NB4 (cell line): Measurements from ENCODE around the gene ABCA4.
"Not testable (repeated sequence)": the region's sequence is repeated elsewhere in the genome, so short reads cannot be mapped to it uniquely, and the experiment has no call there.

Experiments used
- DNase-seq: peaks from one replicate; pipeline ENCODE4 v3.0.0; 2010; ENCODE audit warnings: low read depth
- H3K4me3 ChIP-seq: one replicate; pipeline ENCODE4 v1.5.1; 2011; ENCODE audit warnings: mild to moderate bottlenecking, low read depth, low read length, moderate library complexity
- MAX ChIP-seq: IDR thresholded peaks from 2 replicates; pipeline ENCODE4 v1.6.1; 2011; ENCODE audit warnings: low read depth, low read length
- MYC ChIP-seq: IDR thresholded peaks from 2 replicates; pipeline ENCODE4 v1.6.1; 2011; ENCODE audit warnings: low read depth, low read length
- POLR2A ChIP-seq: IDR thresholded peaks from 2 replicates; pipeline ENCODE4 v1.6.1; 2011; ENCODE audit warnings: mild to moderate bottlenecking; ENCODE audit not compliant: insufficient read length; ENCODE audit errors: extremely low read depth
- TF ChIP-seq, protein P1 (sequence below): IDR thresholded peaks from one replicate; pipeline ENCODE4 v1.5.1; 2012; ENCODE audit warnings: low read depth, low read length

Gene ABCA4

GRCh38 chr1:94120991-94121390 lies at the start of gene ABCA4:
Gene ABCA4, minus strand, starts transcription at chr1:94121148. Its CDS starts 103 bp downstream, at chr1:94121045.
- no peak within 1 kb of the TSS for H3K4me3 ChIP-seq
- TF ChIP-seq POLR2A: no peak
- TF ChIP-seq, protein P1, sequence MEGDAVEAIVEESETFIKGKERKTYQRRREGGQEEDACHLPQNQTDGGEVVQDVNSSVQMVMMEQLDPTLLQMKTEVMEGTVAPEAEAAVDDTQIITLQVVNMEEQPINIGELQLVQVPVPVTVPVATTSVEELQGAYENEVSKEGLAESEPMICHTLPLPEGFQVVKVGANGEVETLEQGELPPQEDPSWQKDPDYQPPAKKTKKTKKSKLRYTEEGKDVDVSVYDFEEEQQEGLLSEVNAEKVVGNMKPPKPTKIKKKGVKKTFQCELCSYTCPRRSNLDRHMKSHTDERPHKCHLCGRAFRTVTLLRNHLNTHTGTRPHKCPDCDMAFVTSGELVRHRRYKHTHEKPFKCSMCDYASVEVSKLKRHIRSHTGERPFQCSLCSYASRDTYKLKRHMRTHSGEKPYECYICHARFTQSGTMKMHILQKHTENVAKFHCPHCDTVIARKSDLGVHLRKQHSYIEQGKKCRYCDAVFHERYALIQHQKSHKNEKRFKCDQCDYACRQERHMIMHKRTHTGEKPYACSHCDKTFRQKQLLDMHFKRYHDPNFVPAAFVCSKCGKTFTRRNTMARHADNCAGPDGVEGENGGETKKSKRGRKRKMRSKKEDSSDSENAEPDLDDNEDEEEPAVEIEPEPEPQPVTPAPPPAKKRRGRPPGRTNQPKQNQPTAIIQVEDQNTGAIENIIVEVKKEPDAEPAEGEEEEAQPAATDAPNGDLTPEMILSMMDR: no peak
- no peak for TF ChIP-seq MAX
- TF ChIP-seq MYC: no peak
- no peak for DNase-seq

DNA sequence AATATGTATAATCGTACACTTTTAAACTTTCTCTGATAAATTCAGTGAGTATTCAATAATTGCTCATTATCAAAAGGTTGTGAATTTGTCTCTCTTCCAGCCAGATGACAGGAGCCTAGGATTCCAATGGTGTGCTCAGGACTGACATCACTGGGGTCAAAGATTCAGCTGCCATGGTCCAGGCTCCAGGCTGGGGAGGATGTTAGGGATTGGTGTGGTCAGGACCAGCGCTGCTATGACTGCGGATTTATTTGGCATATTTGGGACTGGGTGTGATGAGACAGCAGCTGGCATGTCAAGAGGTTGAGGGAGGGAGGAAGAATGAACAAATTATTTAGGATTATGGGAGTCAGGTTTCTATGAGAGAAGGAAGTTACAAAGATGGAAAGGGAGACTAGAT lies 48.2 kb upstream of the ABCA4 start:
- DNase-seq: no peak
- no peak overlapping the region for H3K4me3 ChIP-seq
- TF ChIP-seq MAX (no peak), MYC (no peak), POLR2A (no peak)
- TF ChIP-seq, protein P1: no peak

DNA sequence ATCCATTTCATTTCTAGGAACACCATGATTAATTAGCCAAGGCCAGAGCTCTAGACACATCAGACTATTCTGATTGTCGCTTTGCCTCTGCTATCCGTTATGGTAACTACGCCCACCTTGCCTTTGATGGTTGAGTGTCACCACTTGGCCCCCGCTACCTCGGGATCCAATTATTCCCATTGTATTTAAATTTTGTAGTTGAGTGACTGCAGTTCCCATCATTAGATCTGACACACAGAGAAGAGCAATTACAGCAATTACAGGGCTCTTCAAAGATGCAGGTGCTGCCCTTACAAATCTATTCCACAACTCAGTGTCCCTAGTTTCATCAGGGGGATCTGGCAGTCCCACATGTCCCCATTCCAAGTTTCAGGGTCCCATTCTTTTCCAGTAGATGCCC lies 44.9 kb upstream of the ABCA4 start:
- no peak overlapping the region for H3K4me3 ChIP-seq
- no peak for DNase-seq
- TF ChIP-seq MAX (no peak), POLR2A (no peak), MYC (no peak)
- TF ChIP-seq, protein P1: no peak

DNA sequence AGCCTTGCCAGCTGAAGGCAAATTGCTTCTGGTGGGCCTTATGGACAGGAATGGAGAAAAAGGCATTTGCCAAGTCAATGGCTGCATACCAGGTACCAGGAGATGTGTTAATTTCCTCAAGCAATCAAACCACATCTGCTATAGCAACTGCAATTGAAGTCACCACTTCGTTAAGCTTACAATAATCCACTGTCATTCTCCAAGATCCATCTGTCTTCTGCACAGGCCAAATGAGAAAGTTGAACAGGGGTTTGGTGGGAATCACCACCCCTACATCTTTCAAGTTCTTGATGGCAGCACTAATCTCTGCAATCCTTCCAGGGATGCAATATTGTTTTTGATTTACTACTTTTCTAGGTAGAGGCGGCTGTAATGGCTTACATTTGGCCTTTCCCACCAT lies 43.9 kb upstream of the ABCA4 start:
- not testable (repeated sequence) for H3K4me3 ChIP-seq, DNase-seq

DNA sequence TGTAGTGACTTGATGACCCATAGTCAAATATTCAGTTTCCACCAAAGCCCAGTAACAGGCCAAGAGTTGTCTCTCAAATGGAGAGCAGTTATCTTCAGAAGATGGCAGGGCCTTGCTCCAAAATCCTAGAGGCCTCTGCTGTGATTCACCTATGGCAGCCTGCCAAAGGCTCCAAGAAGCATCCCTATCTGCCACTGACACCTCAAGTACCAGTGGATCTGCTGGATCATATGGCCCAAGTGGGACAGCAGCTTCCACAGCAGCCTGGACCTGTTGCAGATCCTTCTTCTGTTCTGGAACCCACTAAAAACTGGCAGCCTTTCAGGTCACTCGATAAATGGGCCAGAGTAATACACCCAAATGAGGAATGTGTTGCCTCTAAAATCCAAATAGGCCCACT lies 43.2 kb upstream of the ABCA4 start:
- not testable (repeated sequence) for H3K4me3 ChIP-seq, DNase-seq

- not testable (repeated sequence) for DNase-seq
These were observed 42.3 kb upstream of the ABCA4 start for GRCh38 chr1:94163249-94163648.

DNA sequence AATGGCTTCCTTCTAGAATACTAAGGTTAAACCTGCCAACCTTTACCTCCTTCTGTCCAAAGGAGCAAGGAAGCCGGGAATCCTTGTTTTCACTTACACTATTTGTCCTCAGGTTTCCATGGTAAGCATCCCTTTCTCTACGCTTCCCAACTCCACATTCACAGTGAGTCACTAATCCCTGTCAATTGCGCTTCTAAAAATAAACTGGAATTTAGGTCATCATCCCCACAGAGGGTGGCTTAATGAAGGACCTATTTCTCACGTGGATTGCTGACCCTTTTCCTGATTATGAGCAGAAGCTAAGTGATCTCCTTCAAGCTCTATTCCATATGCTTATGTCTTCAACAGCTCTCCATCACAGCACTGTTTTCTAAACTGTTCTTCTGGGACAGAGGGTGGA lies 39.9 kb upstream of the ABCA4 start:
- TF ChIP-seq MYC: no peak
- TF ChIP-seq POLR2A: no peak
- no peak for TF ChIP-seq MAX
- TF ChIP-seq, protein P1: no peak
- H3K4me3 ChIP-seq: no peak overlapping the region
- no peak for DNase-seq

More at GRCh38 chr1:94163249-94163648, 42.3 kb upstream of the ABCA4 start:
- H3K4me3 ChIP-seq: not testable (repeated sequence)

DNA sequence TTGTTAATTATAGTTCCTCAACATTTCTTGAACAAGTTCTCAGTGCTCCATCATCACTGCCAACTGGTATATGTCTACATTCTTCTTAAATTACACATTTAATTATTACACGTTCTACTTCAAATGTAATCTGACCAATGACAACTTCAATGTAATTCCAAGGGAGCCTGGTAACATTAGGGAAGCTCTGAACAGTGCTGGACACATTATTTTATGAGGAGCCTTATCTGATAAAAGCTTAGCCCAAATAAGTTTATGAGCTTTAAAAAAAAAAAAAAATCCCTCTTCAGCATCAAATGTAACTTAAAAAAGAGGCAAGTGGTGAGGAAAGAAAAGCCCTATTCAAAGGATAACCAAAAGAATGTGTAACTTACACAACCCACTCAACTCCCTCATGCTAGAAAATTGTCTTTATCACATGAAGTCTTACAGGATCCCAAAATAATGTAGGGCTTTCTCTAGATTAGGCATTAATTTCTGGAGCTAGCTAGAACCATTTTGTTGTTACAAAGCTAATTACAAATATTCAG lies 35.2 kb upstream of the ABCA4 start:
- TF ChIP-seq, protein P1: no peak
- TF ChIP-seq POLR2A (no peak), MAX (no peak), MYC (no peak)
- no peak for DNase-seq
- H3K4me3 ChIP-seq: no peak overlapping the region
